ENCODE measurements around the gene RBMS1.

Gene RBMS1

GRCh38 chr2:160493227-160494028 is at the start of gene RBMS1:
Gene RBMS1 (minus strand): TSS chr2:160493807. CDS start chr2:160493363, 444 bp downstream.
- in situ Hi-C loops (cut with MboI; ENCODE audit: low pct_unique_long_range_greater_than_20kb, low sequenced_read_pairs) = no loop called here
- peak; percentile 27 for DNase-seq

- in situ Hi-C loops (cut with MboI; ENCODE audit: low pct_unique_long_range_greater_than_20kb, low sequenced_read_pairs) = no loop called here
- DNase-seq = no peak
Observed at GRCh38 chr2:160541745-160542144, 48.1 kb upstream of the RBMS1 start.

GRCh38 chr2:160538559-160539355 is 45.1 kb upstream of the RBMS1 start:
- in situ Hi-C loops (cut with MboI; ENCODE audit: low pct_unique_long_range_greater_than_20kb, low sequenced_read_pairs) = no loop called here
- no peak for DNase-seq

- in situ Hi-C loops (cut with MboI; ENCODE audit: low pct_unique_long_range_greater_than_20kb, low sequenced_read_pairs) = no loop called here
- DNase-seq = no peak
Observed at GRCh38 chr2:160538115-160538514, 44.5 kb upstream of the RBMS1 start.

- in situ Hi-C loops (cut with MboI; ENCODE audit: low pct_unique_long_range_greater_than_20kb, low sequenced_read_pairs) = no loop called here
- no peak for DNase-seq
Observed at GRCh38 chr2:160534996-160535395, 41.4 kb upstream of the RBMS1 start.

- in situ Hi-C loops (cut with MboI; ENCODE audit: low pct_unique_long_range_greater_than_20kb, low sequenced_read_pairs) = no loop called here
- DNase-seq = no peak
Observed at GRCh38 chr2:160534249-160534648, 40.6 kb upstream of the RBMS1 start.

GRCh38 chr2:160533482-160533881 is 39.9 kb upstream of the RBMS1 start:
- DNase-seq = no peak
- in situ Hi-C loops (cut with MboI; ENCODE audit: low pct_unique_long_range_greater_than_20kb, low sequenced_read_pairs) = no loop called here

GRCh38 chr2:160532388-160532787 is 38.8 kb upstream of the RBMS1 start:
- DNase-seq = no peak
- in situ Hi-C loops (cut with MboI; ENCODE audit: low pct_unique_long_range_greater_than_20kb, low sequenced_read_pairs) = no loop called here

- no peak for DNase-seq
Observed at GRCh38 chr2:160522951-160523710, 29.5 kb upstream of the RBMS1 start.

GRCh38 chr2:160517731-160518130 is 24.1 kb upstream of the RBMS1 start:
- DNase-seq = no peak
- in situ Hi-C loops (cut with MboI; ENCODE audit: low pct_unique_long_range_greater_than_20kb, low sequenced_read_pairs) = no loop called here

More at GRCh38 chr2:160522951-160523710, 29.5 kb upstream of the RBMS1 start:
- in situ Hi-C loops (cut with MboI; ENCODE audit: low pct_unique_long_range_greater_than_20kb, low sequenced_read_pairs) = no loop called here

- DNase-seq = no peak
- in situ Hi-C loops (cut with MboI; ENCODE audit: low pct_unique_long_range_greater_than_20kb, low sequenced_read_pairs) = no loop called here
Observed at GRCh38 chr2:160516547-160517365, 23.1 kb upstream of the RBMS1 start.

- no peak for DNase-seq
- in situ Hi-C loops (cut with MboI; ENCODE audit: low pct_unique_long_range_greater_than_20kb, low sequenced_read_pairs) = no loop called here
Observed at GRCh38 chr2:160515120-160515519, 21.5 kb upstream of the RBMS1 start.

GRCh38 chr2:160513120-160513519 is 19.5 kb upstream of the RBMS1 start:
- in situ Hi-C loops (cut with MboI; ENCODE audit: low pct_unique_long_range_greater_than_20kb, low sequenced_read_pairs) = no loop called here
- DNase-seq = no peak

- in situ Hi-C loops (cut with MboI; ENCODE audit: low pct_unique_long_range_greater_than_20kb, low sequenced_read_pairs) = no loop called here
- DNase-seq = no peak
Observed at GRCh38 chr2:160512491-160512890, 18.9 kb upstream of the RBMS1 start.

- in situ Hi-C loops (cut with MboI; ENCODE audit: low pct_unique_long_range_greater_than_20kb, low sequenced_read_pairs) = no loop called here
- no peak for DNase-seq
Observed at GRCh38 chr2:160510617-160511016, 17.0 kb upstream of the RBMS1 start.

GRCh38 chr2:160509016-160509415 is 15.4 kb upstream of the RBMS1 start:
- in situ Hi-C loops (cut with MboI; ENCODE audit: low pct_unique_long_range_greater_than_20kb, low sequenced_read_pairs) = no loop called here
- DNase-seq = no peak

GRCh38 chr2:160507464-160507863 is 13.9 kb upstream of the RBMS1 start:
- no peak for DNase-seq
- in situ Hi-C loops (cut with MboI; ENCODE audit: low pct_unique_long_range_greater_than_20kb, low sequenced_read_pairs) = no loop called here

GRCh38 chr2:160507046-160507407 is 13.4 kb upstream of the RBMS1 start:
- in situ Hi-C loops (cut with MboI; ENCODE audit: low pct_unique_long_range_greater_than_20kb, low sequenced_read_pairs) = no loop called here
- DNase-seq = no peak

All from KBM-7 (cell line).